CMK (cell line): ENCODE results near the gene SPATA31E1.

ENCODE experiments used
- DNase-seq: peaks from one replicate; pipeline ENCODE4 v3.0.0-alpha.2; 2010; ENCODE audit warnings: low read depth

SPATA31E1 gene

GRCh38 chr9:87863882-87864465 is 18.7 kb upstream of the SPATA31E1 start:
- no peak for DNase-seq

- DNase-seq: no peak
These were observed 17.8 kb upstream of the SPATA31E1 start for GRCh38 chr9:87864915-87865314.

GRCh38 chr9:87865626-87866025 is 17.1 kb upstream of the SPATA31E1 start:
- DNase-seq: no peak

- DNase-seq: no peak
These were observed 15.3 kb upstream of the SPATA31E1 start for GRCh38 chr9:87867391-87867790.

- no peak for DNase-seq
These were observed 14.5 kb upstream of the SPATA31E1 start for GRCh38 chr9:87868175-87868574.

- DNase-seq: no peak
These were observed 14.0 kb upstream of the SPATA31E1 start for GRCh38 chr9:87868635-87869034.

GRCh38 chr9:87869082-87869481 is 13.6 kb upstream of the SPATA31E1 start:
- DNase-seq: no peak

GRCh38 chr9:87871425-87872078 is 11.1 kb upstream of the SPATA31E1 start:
- no peak for DNase-seq

- DNase-seq: no peak
These were observed 10.5 kb upstream of the SPATA31E1 start for GRCh38 chr9:87872079-87872624.

- no peak for DNase-seq
These were observed 8.9 kb upstream of the SPATA31E1 start for GRCh38 chr9:87873607-87874303.

- no peak for DNase-seq
These were observed 8.4 kb upstream of the SPATA31E1 start for GRCh38 chr9:87874304-87874623.

- no peak for DNase-seq
These were observed 7.6 kb upstream of the SPATA31E1 start for GRCh38 chr9:87875060-87875459.

- DNase-seq: no peak
These were observed 6.7 kb upstream of the SPATA31E1 start for GRCh38 chr9:87875831-87876545.

GRCh38 chr9:87876708-87877107 is 6.0 kb upstream of the SPATA31E1 start:
- no peak for DNase-seq

- DNase-seq: no peak
These were observed 3.6 kb upstream of the SPATA31E1 start for GRCh38 chr9:87878989-87879511.

- no peak for DNase-seq
These were observed 2.6 kb upstream of the SPATA31E1 start for GRCh38 chr9:87880116-87880515.

- DNase-seq: no peak
These were observed 2.0 kb upstream of the SPATA31E1 start for GRCh38 chr9:87880683-87881082.

GRCh38 chr9:87883274-87883673 is 597 bp downstream of the SPATA31E1 start:
- DNase-seq: no peak

- no peak for DNase-seq
These were observed 1.3 kb downstream of the SPATA31E1 start for GRCh38 chr9:87883990-87884389.

GRCh38 chr9:87884578-87885459 is 2.1 kb downstream of the SPATA31E1 start:
- no peak for DNase-seq

GRCh38 chr9:87885484-87886189 is 3.0 kb downstream of the SPATA31E1 start:
- DNase-seq: no peak
